PC-3 (cell line): ENCODE measurements around the gene RNF103.

Experiments
- CTCF ChIP-seq: fragments of 300-600 bp; sonication (generic); conservative IDR thresholded peaks from 2 replicates; pipeline ENCODE4 v1.5.1; 2017; ENCODE audit warnings: antibody characterized with exemption, low read depth, mild to moderate bottlenecking, low read length
- EZH2 ChIP-seq: fragments of 300-600 bp; sonication (generic); IDR thresholded peaks from one replicate; pipeline ENCODE4 v1.6.1; 2017; ENCODE audit warnings: antibody characterized with exemption, mild to moderate bottlenecking, low read length; ENCODE audit not compliant: unreplicated experiment

GRCh38 chr2:86584151-86584913 is 39.3 kb downstream of the RNF103 start:
- TF ChIP-seq CTCF: no peak
- no peak for TF ChIP-seq EZH2
